HEK293 (cell line): ENCODE results near the gene PRPF40B.
A peak's percentile ranks its signal among the peaks of the same experiment; 100 is the strongest.

Experiments used
- EGR2 ChIP-seq: fragments of 450-650 bp; formaldehyde crosslinking; IDR thresholded peaks from 2 replicates; pipeline ENCODE4 v1.5.1; 2016; ENCODE audit warnings: low read depth, missing biosample characterization, missing genetic modification characterization
- GFI1B ChIP-seq: fragments of 450-650 bp; formaldehyde crosslinking; IDR thresholded peaks from 2 replicates; pipeline ENCODE4 v1.5.1; 2016; ENCODE audit warnings: missing biosample characterization, missing genetic modification characterization
- GLIS1 ChIP-seq: fragments of 450-650 bp; formaldehyde crosslinking; IDR thresholded peaks from 2 replicates; pipeline ENCODE4 v1.5.1; 2016; ENCODE audit warnings: missing biosample characterization, missing genetic modification characterization
- KLF7 ChIP-seq: fragments of 450-650 bp; formaldehyde crosslinking; IDR thresholded peaks from 2 replicates; pipeline ENCODE4 v1.5.1; 2016; ENCODE audit warnings: missing biosample characterization, missing genetic modification characterization, borderline replicate concordance
- MYNN ChIP-seq: fragments of 450-650 bp; formaldehyde crosslinking; IDR thresholded peaks from 2 replicates; pipeline ENCODE4 v1.5.1; 2016; ENCODE audit warnings: missing biosample characterization, missing genetic modification characterization, borderline replicate concordance
- PBX3 ChIP-seq: sonication (generic); formaldehyde crosslinking; IDR thresholded peaks from 2 replicates; pipeline ENCODE4 v1.8.1; 2022; ENCODE audit warnings: mild to moderate bottlenecking, moderate library complexity, missing genetic modification reagents
- SP2 ChIP-seq: fragments of 450-650 bp; formaldehyde crosslinking; IDR thresholded peaks from 2 replicates; pipeline ENCODE4 v1.5.1; 2016; ENCODE audit warnings: missing biosample characterization, missing genetic modification characterization
- SP3 ChIP-seq: fragments of 450-650 bp; formaldehyde crosslinking; IDR thresholded peaks from 2 replicates; pipeline ENCODE4 v1.5.1; 2016; ENCODE audit warnings: missing biosample characterization, missing genetic modification characterization
- ZBTB20 ChIP-seq: fragments of 450-650 bp; formaldehyde crosslinking; IDR thresholded peaks from 2 replicates; pipeline ENCODE4 v1.5.1; 2016; ENCODE audit warnings: missing biosample characterization, missing genetic modification characterization
- ZFP3 ChIP-seq: fragments of 450-650 bp; formaldehyde crosslinking; IDR thresholded peaks from 2 replicates; pipeline ENCODE4 v1.5.1; 2016; ENCODE audit warnings: low read depth, missing biosample characterization, missing genetic modification characterization
- ZNF146 ChIP-seq: fragments of 450-650 bp; formaldehyde crosslinking; IDR thresholded peaks from 2 replicates; pipeline ENCODE4 v1.5.1; 2016; ENCODE audit warnings: missing biosample characterization, missing genetic modification characterization
- ZNF202 ChIP-seq: fragments of 450-650 bp; formaldehyde crosslinking; IDR thresholded peaks from 2 replicates; pipeline ENCODE4 v1.5.1; 2016; ENCODE audit warnings: missing biosample characterization, missing genetic modification characterization, borderline replicate concordance
- ZNF214 ChIP-seq: fragments of 450-650 bp; formaldehyde crosslinking; IDR thresholded peaks from 2 replicates; pipeline ENCODE4 v1.5.1; 2017; ENCODE audit warnings: missing biosample characterization, mild to moderate bottlenecking, missing genetic modification characterization, borderline replicate concordance
- ZNF280D ChIP-seq: fragments of 450-650 bp; formaldehyde crosslinking; IDR thresholded peaks from 2 replicates; pipeline ENCODE4 v1.5.1; 2016; ENCODE audit warnings: missing biosample characterization, missing genetic modification characterization
- ZNF302 ChIP-seq: fragments of 450-650 bp; formaldehyde crosslinking; IDR thresholded peaks from 2 replicates; pipeline ENCODE4 v1.5.1; 2016; ENCODE audit warnings: missing biosample characterization, missing genetic modification characterization, low read depth
- ZNF362 ChIP-seq: fragments of 450-650 bp; formaldehyde crosslinking; IDR thresholded peaks from 2 replicates; pipeline ENCODE4 v1.5.1; 2016; ENCODE audit warnings: missing biosample characterization, missing genetic modification characterization
- ZNF416 ChIP-seq: fragments of 450-650 bp; formaldehyde crosslinking; IDR thresholded peaks from 2 replicates; pipeline ENCODE4 v1.5.1; 2016; ENCODE audit warnings: missing biosample characterization, missing genetic modification characterization
- ZNF48 ChIP-seq: fragments of 450-650 bp; formaldehyde crosslinking; IDR thresholded peaks from 2 replicates; pipeline ENCODE4 v1.5.1; 2016; ENCODE audit warnings: missing biosample characterization, missing genetic modification characterization
- ZNF549 ChIP-seq: fragments of 450-650 bp; IDR thresholded peaks from 2 replicates; pipeline ENCODE4 v1.5.1; 2018; ENCODE audit warnings: missing biosample characterization, missing genetic modification characterization, mild to moderate bottlenecking, inconsistent platforms, moderate library complexity
- ZNF555 ChIP-seq: fragments of 450-650 bp; formaldehyde crosslinking; conservative IDR thresholded peaks from 2 replicates; pipeline ENCODE4 v1.5.1; 2017; ENCODE audit warnings: missing biosample characterization, mild to moderate bottlenecking, missing genetic modification characterization, inconsistent platforms
- ZNF639 ChIP-seq: fragments of 450-650 bp; formaldehyde crosslinking; IDR thresholded peaks from 2 replicates; pipeline ENCODE4 v1.5.1; 2016; ENCODE audit warnings: missing biosample characterization, missing genetic modification characterization
- ZNF658 ChIP-seq: fragments of 450-650 bp; formaldehyde crosslinking; IDR thresholded peaks from 2 replicates; pipeline ENCODE4; 2016; ENCODE audit warnings: missing biosample characterization, missing genetic modification characterization
- ZNF660 ChIP-seq: fragments of 450-650 bp; IDR thresholded peaks from 2 replicates; pipeline ENCODE4 v1.5.1; 2018; ENCODE audit warnings: missing biosample characterization, mild to moderate bottlenecking, missing genetic modification characterization
- ZNF76 ChIP-seq: fragments of 450-650 bp; formaldehyde crosslinking; IDR thresholded peaks from 2 replicates; pipeline ENCODE4; 2016; ENCODE audit warnings: low read depth, missing biosample characterization, missing genetic modification characterization, borderline replicate concordance
- ZNF777 ChIP-seq: fragments of 450-650 bp; formaldehyde crosslinking; IDR thresholded peaks from 2 replicates; pipeline ENCODE4 v1.5.1; 2017; ENCODE audit warnings: missing biosample characterization, missing genetic modification characterization, borderline replicate concordance
- ZXDB ChIP-seq: fragments of 450-650 bp; formaldehyde crosslinking; IDR thresholded peaks from 2 replicates; pipeline ENCODE4 v1.5.1; 2016; ENCODE audit warnings: missing biosample characterization, missing genetic modification characterization

PRPF40B gene

GRCh38 chr12:49622501-49623141 lies 740 bp upstream of the PRPF40B start (continued):
- TF ChIP-seq ZBTB20 (tag by site-specific recombination), result 0 out of 2 replicates have a peak, but pooled peaks have one; percentile 28
- TF ChIP-seq ZNF362 (tag by site-specific recombination), result peak; percentile 83; the same call in 1 of the 2 replicates
- TF ChIP-seq ZFP3 (tag by site-specific recombination), result no peak
- TF ChIP-seq ZXDB, result peak; percentile 64; the same call in 1 of the 2 replicates
- peak; percentile 20 for TF ChIP-seq GLIS1 (tag by site-specific recombination)
- no peak for TF ChIP-seq ZNF146 (tag by site-specific recombination)
- no peak for TF ChIP-seq ZNF214 (tag by site-specific recombination)
- no peak for TF ChIP-seq ZNF777 (tag by site-specific recombination)
- no peak for TF ChIP-seq ZNF660
- peak; percentile 52; the same call in 1 of the 2 replicates for TF ChIP-seq KLF7 (tag by site-specific recombination)
- peak; percentile 52; the same call in 1 of the 2 replicates for TF ChIP-seq ZNF639 (tag by site-specific recombination)
- no peak for TF ChIP-seq SP3 (tag by site-specific recombination)
- no peak for TF ChIP-seq ZNF302
- TF ChIP-seq ZNF549 (tag by site-specific recombination), result no peak
- no peak for TF ChIP-seq EGR2 (tag by site-specific recombination)
- TF ChIP-seq SP2, result no peak
- no peak for TF ChIP-seq ZNF555 (tag by site-specific recombination)
- no peak for TF ChIP-seq ZNF416 (tag by site-specific recombination)
- TF ChIP-seq PBX3 (CRISPR knock-in tag), result no peak
- TF ChIP-seq GFI1B, result peak; percentile 10; the same call in 1 of the 2 replicates
- no peak for TF ChIP-seq ZNF280D (tag by site-specific recombination)
- TF ChIP-seq ZNF76 (tag by site-specific recombination), result no peak
- TF ChIP-seq ZNF202 (tag by site-specific recombination), result no peak
- TF ChIP-seq ZNF48 (tag by site-specific recombination), result no peak
- TF ChIP-seq ZNF658 (tag by site-specific recombination), result no peak
- no peak for TF ChIP-seq MYNN (tag by site-specific recombination)
